ENCODE results near the gene IKZF3. TPM values are rescaled to one million over a fixed set of nuclear protein-coding genes. Genes with fewer than 3 reads are reported as not detected.
A peak's percentile ranks its signal among the peaks of the same experiment; 100 is the strongest.

The IKZF3 gene
- total and polyA plus RNA-seq, 4 donors = 1.0 to 3.9 (median 2.6) TPM

DNA sequence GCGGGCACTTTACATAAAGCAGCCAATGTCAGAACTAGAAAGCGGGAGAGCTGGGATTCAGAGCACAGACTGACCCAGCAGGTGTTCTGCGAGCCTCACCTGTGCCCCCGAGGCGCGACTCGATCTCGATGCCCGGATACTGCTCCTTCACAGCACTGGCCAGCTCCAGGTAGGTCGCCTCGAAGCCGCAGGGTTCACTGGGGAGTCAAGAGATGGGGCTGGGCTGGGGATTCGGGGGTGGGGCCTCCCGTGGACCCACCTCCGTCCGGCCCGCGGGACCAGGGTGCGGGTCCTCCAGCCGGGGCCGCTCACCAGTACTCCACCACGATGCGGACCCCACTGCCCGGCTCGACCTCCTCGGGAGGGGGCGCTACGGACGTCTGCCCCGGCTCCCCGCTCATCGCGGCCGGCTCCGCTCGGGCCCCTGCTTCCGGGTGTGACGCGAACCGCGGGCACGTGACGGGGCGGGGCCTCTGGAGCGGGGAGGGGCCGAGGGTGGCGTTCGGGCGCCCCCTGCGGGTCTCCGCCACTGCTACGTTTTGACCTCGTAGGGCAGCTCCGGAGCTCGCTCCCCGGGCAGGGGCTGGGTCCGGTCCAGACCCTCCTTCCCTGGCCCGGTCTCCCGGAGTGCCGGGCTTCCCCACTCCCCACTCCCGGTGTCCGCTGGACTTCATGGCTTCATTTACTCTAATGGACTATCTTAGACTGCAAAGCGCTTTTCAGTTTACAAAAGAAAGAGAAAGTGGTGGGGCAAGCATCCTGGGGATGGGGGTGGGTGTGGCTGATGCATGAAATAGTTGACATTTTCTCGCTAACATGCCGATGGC, 133.8 kb downstream of the IKZF3 start, which contains the start of gene MIEN1:
Gene MIEN1 (minus strand): TSS at position 438 of the 827 bp plus-strand sequence. CDS start 37 bp downstream, at position 401.
- TF ChIP-seq, protein P1, sequence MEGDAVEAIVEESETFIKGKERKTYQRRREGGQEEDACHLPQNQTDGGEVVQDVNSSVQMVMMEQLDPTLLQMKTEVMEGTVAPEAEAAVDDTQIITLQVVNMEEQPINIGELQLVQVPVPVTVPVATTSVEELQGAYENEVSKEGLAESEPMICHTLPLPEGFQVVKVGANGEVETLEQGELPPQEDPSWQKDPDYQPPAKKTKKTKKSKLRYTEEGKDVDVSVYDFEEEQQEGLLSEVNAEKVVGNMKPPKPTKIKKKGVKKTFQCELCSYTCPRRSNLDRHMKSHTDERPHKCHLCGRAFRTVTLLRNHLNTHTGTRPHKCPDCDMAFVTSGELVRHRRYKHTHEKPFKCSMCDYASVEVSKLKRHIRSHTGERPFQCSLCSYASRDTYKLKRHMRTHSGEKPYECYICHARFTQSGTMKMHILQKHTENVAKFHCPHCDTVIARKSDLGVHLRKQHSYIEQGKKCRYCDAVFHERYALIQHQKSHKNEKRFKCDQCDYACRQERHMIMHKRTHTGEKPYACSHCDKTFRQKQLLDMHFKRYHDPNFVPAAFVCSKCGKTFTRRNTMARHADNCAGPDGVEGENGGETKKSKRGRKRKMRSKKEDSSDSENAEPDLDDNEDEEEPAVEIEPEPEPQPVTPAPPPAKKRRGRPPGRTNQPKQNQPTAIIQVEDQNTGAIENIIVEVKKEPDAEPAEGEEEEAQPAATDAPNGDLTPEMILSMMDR (IDR thresholded peaks at IDR 0.05; ENCODE audit: control extremely low read depth, extremely low read depth) = peak; percentile 58
- Histone ChIP-seq H3K27ac (ENCODE audit: low read depth in 1 of 2, low read length in 1 of 2) (peak within 1 kb of the TSS; percentile 87 to 88), H3K27me3 (ENCODE audit: control insufficient read depth in 3 of 3, insufficient read depth in 3 of 3, low read length in 2 of 3) (no peaks in the 10 kb centered on the region), H3K36me3 (ENCODE audit: control insufficient read depth in 4 of 4, insufficient read depth in 4 of 4, low read length in 4 of 4) (peaks cover 0 to 17% (median 7%) of the 10 kb centered on the region in 4 donors), H3K4me1 (ENCODE audit: control insufficient read depth in 5 of 5, insufficient read depth in 5 of 5, low read length in 5 of 5) (peaks cover 0 to 7% (median 6%) of the 10 kb centered on the region in 5 donors), H3K4me3 (peak within 1 kb of the TSS; percentile 64), H3K9ac (ENCODE audit: insufficient read depth in 1 of 2, low read length in 2 of 2) (peak within 1 kb of the TSS in 1 of 2 donors; percentile 16), H3K9me3 (ENCODE audit: control insufficient read depth in 4 of 4, insufficient read depth in 3 of 4, low read length in 3 of 4) (no peaks in the 10 kb centered on the region)
- 1% methylated on average over 65 of the region's 65 CpGs for WGBS, 2 donors
- peak; percentile 98 for ATAC-seq (ENCODE audit: insufficient read depth, low FRiP score)
- peak; percentile 87 to 92 (median 90) for DNase-seq

DNA sequence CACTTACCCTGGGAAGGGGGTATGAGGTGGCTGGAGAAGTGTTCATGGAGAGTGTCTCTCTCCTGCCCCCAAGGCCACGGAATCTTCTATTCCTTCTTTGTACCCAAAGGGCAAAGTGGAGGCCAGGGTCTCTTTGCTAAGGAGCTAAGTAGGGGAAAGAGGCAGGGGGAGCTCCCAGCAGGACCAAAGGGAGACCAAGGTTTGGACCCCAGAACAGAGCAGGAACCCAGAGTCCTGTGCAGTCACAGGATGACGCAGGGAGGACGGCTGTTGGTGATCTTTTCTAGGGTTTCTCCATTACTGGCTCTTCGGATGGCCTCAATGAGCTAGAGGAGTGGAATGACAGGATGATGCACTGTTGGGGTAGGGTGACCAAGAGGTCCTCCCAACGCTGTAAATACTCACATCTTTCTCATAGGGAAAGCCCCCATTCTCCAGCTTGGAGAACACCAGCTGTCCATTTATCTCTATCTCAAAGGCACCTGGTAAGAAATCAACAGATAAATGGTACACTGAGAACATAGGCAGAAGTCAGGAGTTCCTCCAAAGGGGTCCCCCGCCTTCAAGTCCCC, 134.7 kb downstream of the IKZF3 start:
- no peak for ATAC-seq (ENCODE audit: insufficient read depth, low FRiP score)
- Histone ChIP-seq H3K4me1 (ENCODE audit: control insufficient read depth in 5 of 5, insufficient read depth in 5 of 5, low read length in 5 of 5) (peaks cover 0 to 7% (median 6%) of the 10 kb centered on the region in 5 donors), H3K9ac (ENCODE audit: insufficient read depth in 1 of 2, low read length in 2 of 2) (no peak overlapping the region), H3K4me3 (peak overlapping the region; percentile 64), H3K27ac (ENCODE audit: low read depth in 1 of 2, low read length in 1 of 2) (peak overlapping the region; percentile 87 to 88), H3K9me3 (ENCODE audit: control insufficient read depth in 4 of 4, insufficient read depth in 3 of 4, low read length in 3 of 4) (no peaks in the 10 kb centered on the region), H3K27me3 (ENCODE audit: control insufficient read depth in 3 of 3, insufficient read depth in 3 of 3, low read length in 2 of 3) (no peaks in the 10 kb centered on the region), H3K36me3 (ENCODE audit: control insufficient read depth in 4 of 4, insufficient read depth in 4 of 4, low read length in 4 of 4) (peaks cover 0 to 22% (median 14%) of the 10 kb centered on the region in 4 donors)
- 83 to 86% methylated on average over 6 of the region's 6 CpGs for WGBS, 2 donors
- TF ChIP-seq, protein P1 (IDR thresholded peaks at IDR 0.05; ENCODE audit: control extremely low read depth, extremely low read depth) = no peak
- DNase-seq = no peak

DNA sequence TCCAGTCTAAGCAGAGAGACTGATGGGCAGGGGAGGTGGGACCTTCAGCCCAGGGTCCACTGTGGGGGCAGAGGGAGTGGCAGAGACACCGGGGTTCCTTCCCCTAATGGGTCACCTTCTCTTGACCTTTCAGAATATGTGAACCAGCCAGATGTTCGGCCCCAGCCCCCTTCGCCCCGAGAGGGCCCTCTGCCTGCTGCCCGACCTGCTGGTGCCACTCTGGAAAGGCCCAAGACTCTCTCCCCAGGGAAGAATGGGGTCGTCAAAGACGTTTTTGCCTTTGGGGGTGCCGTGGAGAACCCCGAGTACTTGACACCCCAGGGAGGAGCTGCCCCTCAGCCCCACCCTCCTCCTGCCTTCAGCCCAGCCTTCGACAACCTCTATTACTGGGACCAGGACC, 136.6 kb downstream of the IKZF3 start:
- Histone ChIP-seq H3K9me3 (ENCODE audit: control insufficient read depth in 4 of 4, insufficient read depth in 3 of 4, low read length in 3 of 4) (no peaks in the 10 kb centered on the region), H3K27me3 (ENCODE audit: control insufficient read depth in 3 of 3, insufficient read depth in 3 of 3, low read length in 2 of 3) (no peaks in the 10 kb centered on the region), H3K4me3 (no peak overlapping the region), H3K4me1 (ENCODE audit: control insufficient read depth in 5 of 5, insufficient read depth in 5 of 5, low read length in 5 of 5) (peaks cover 0 to 7% (median 6%) of the 10 kb centered on the region in 5 donors), H3K9ac (ENCODE audit: insufficient read depth in 1 of 2, low read length in 2 of 2) (no peak overlapping the region), H3K27ac (ENCODE audit: low read depth in 1 of 2, low read length in 1 of 2) (no peak overlapping the region), H3K36me3 (ENCODE audit: control insufficient read depth in 4 of 4, insufficient read depth in 4 of 4, low read length in 4 of 4) (peaks cover 0 to 28% (median 16%) of the 10 kb centered on the region in 4 donors)
- DNase-seq = no peak
- TF ChIP-seq, protein P1 (IDR thresholded peaks at IDR 0.05; ENCODE audit: control extremely low read depth, extremely low read depth) = no peak
- 78 to 92% methylated on average over 10 of the region's 10 CpGs for WGBS, 2 donors
- no peak for ATAC-seq (ENCODE audit: insufficient read depth, low FRiP score)
